Chondrocyte (in vitro differentiated cells): Measurements from ENCODE around the gene ENOPH1. TPM values are rescaled to one million over a fixed set of nuclear protein-coding genes. Genes with fewer than 3 reads are reported as not detected.

Experiments used
- DNase-seq: peaks from one replicate; pipeline ENCODE4 v3.0.0; 2021; ENCODE audit warnings: mixed read lengths, low spot score
- H3K27ac Mint-ChIP-seq: one replicate; pipeline ENCODE4 v1.8.0; 2021; ENCODE audit warnings: mild to moderate bottlenecking, moderate library complexity, mixed read lengths; ENCODE audit not compliant: unreplicated experiment
- H3K27me3 Mint-ChIP-seq: 2 replicates; pipeline ENCODE4 v1.8.0; 2021; ENCODE audit warnings: low read depth, mixed read lengths
- H3K36me3 Mint-ChIP-seq: 2 replicates; pipeline ENCODE4 v1.8.0; 2021; ENCODE audit warnings: low read depth, mixed read lengths
- H3K4me1 Mint-ChIP-seq: 2 replicates; pipeline ENCODE4 v1.8.0; 2021; ENCODE audit warnings: low read depth, mild to moderate bottlenecking, mixed read lengths
- H3K4me3 Mint-ChIP-seq: one replicate; pipeline ENCODE4 v1.8.0; 2021; ENCODE audit warnings: mild to moderate bottlenecking, moderate library complexity, mixed read lengths; ENCODE audit not compliant: unreplicated experiment
- H3K9me3 Mint-ChIP-seq: 2 replicates; pipeline ENCODE4 v1.8.0; 2021; ENCODE audit warnings: low read depth, mixed read lengths
- CTCF ChIP-seq: fragments of 200-600 bp; sonication (generic); IDR thresholded peaks from 2 replicates; pipeline ENCODE4 v1.5.0; 2021; ENCODE audit warnings: antibody characterized with exemption, mild to moderate bottlenecking, moderate library complexity
- total RNA-seq: library from RNA; stranded (reverse); gene quantifications from 3 replicates; pipeline ENCODE4 v1.2.1, GENCODE V29; 2021

Gene ENOPH1
- total RNA-seq, 1 donor from 2014 or later: 33.1 TPM

GRCh38 chr4:82421796-82422560 is 8.4 kb upstream of the ENOPH1 start:
- Mint-ChIP-seq H3K27me3 (no peaks in the 10 kb centered on the region), H3K9me3 (no peaks in the 10 kb centered on the region), H3K36me3 (peaks cover 41% of the 10 kb centered on the region), H3K4me1 (peaks cover 51% of the 10 kb centered on the region), H3K4me3 (no peak overlapping the region), H3K27ac (no peak overlapping the region)
- DNase-seq: no peak
- no peak for TF ChIP-seq CTCF

- peaks cover 55% of the 10 kb centered on the region for H3K4me1 Mint-ChIP-seq
- H3K27ac Mint-ChIP-seq: no peak overlapping the region
- H3K9me3 Mint-ChIP-seq: no peaks in the 10 kb centered on the region
- no peak overlapping the region for H3K4me3 Mint-ChIP-seq
- no peaks in the 10 kb centered on the region for H3K27me3 Mint-ChIP-seq
- no peak for TF ChIP-seq CTCF
- no peak for DNase-seq
- peaks cover 47% of the 10 kb centered on the region for H3K36me3 Mint-ChIP-seq
Observed at GRCh38 chr4:82422616-82423015, 7.8 kb upstream of the ENOPH1 start.

- Mint-ChIP-seq H3K27ac (no peak overlapping the region), H3K9me3 (no peaks in the 10 kb centered on the region), H3K27me3 (no peaks in the 10 kb centered on the region), H3K4me3 (no peak overlapping the region), H3K4me1 (peaks cover 61% of the 10 kb centered on the region), H3K36me3 (peaks cover 54% of the 10 kb centered on the region)
- no peak for DNase-seq
- no peak for TF ChIP-seq CTCF
Observed at GRCh38 chr4:82423245-82424054, 6.9 kb upstream of the ENOPH1 start.

GRCh38 chr4:82425478-82425877 is 4.9 kb upstream of the ENOPH1 start:
- Mint-ChIP-seq H3K9me3 (no peaks in the 10 kb centered on the region), H3K4me1 (peaks cover 61% of the 10 kb centered on the region), H3K27ac (no peak overlapping the region), H3K36me3 (peaks cover 58% of the 10 kb centered on the region), H3K4me3 (no peak overlapping the region), H3K27me3 (no peaks in the 10 kb centered on the region)
- DNase-seq: no peak
- TF ChIP-seq CTCF: no peak

GRCh38 chr4:82428526-82428968 is 1.8 kb upstream of the ENOPH1 start:
- H3K36me3 Mint-ChIP-seq: peaks cover 50% of the 10 kb centered on the region
- no peak for TF ChIP-seq CTCF
- H3K27me3 Mint-ChIP-seq: no peaks in the 10 kb centered on the region
- no peaks in the 10 kb centered on the region for H3K9me3 Mint-ChIP-seq
- peak overlapping the region; percentile 100 for H3K27ac Mint-ChIP-seq
- H3K4me3 Mint-ChIP-seq: peak overlapping the region; percentile 99
- DNase-seq: no peak
- peaks cover 67% of the 10 kb centered on the region for H3K4me1 Mint-ChIP-seq
